ENCODE data around the gene FYCO1.
A peak's percentile ranks its signal among the peaks of the same experiment; 100 is the strongest.

FYCO1 gene

GRCh38 chr3:45932112-45932511, 63.5 kb downstream of the FYCO1 start:
- no peaks in the 10 kb centered on the region for H3K27me3 ChIP-seq (ENCODE audit: insufficient read depth, low read depth, severe bottlenecking)
- no peak for DNase-seq
- peaks cover 100% of the 10 kb centered on the region for H3K36me3 ChIP-seq
- no peak overlapping the region for H3K27ac ChIP-seq
- no peak for TF ChIP-seq CTCF (IDR thresholded peaks at IDR 0.05; ENCODE audit: low read depth, low read length)
- H3K9me3 ChIP-seq (ENCODE audit: severe bottlenecking), result no peaks in the 10 kb centered on the region
- H3K4me3 ChIP-seq (ENCODE audit: low read depth, low read length), result no peak overlapping the region

- H3K36me3 ChIP-seq, result peaks cover 97% of the 10 kb centered on the region
- no peak overlapping the region for H3K4me3 ChIP-seq (ENCODE audit: low read depth, low read length)
- TF ChIP-seq CTCF (IDR thresholded peaks at IDR 0.05; ENCODE audit: low read depth, low read length), result no peak
- H3K27me3 ChIP-seq (ENCODE audit: insufficient read depth, low read depth, severe bottlenecking), result no peaks in the 10 kb centered on the region
- no peak for DNase-seq
- no peak overlapping the region for H3K27ac ChIP-seq
- no peaks in the 10 kb centered on the region for H3K9me3 ChIP-seq (ENCODE audit: severe bottlenecking)
Observed at GRCh38 chr3:45931496-45931895, 64.1 kb downstream of the FYCO1 start.

GRCh38 chr3:45929042-45929679, 66.5 kb downstream of the FYCO1 start:
- H3K9me3 ChIP-seq (ENCODE audit: severe bottlenecking), result no peaks in the 10 kb centered on the region
- H3K36me3 ChIP-seq, result peaks cover 85% of the 10 kb centered on the region
- peak; percentile 41 for DNase-seq
- H3K27me3 ChIP-seq (ENCODE audit: insufficient read depth, low read depth, severe bottlenecking), result no peaks in the 10 kb centered on the region
- peak; percentile 83 for TF ChIP-seq CTCF (IDR thresholded peaks at IDR 0.05; ENCODE audit: low read depth, low read length)
- H3K4me3 ChIP-seq (ENCODE audit: low read depth, low read length), result no peak overlapping the region
- H3K27ac ChIP-seq, result no peak overlapping the region

GRCh38 chr3:45927881-45928280, 67.7 kb downstream of the FYCO1 start:
- H3K4me3 ChIP-seq (ENCODE audit: low read depth, low read length), result no peak overlapping the region
- H3K9me3 ChIP-seq (ENCODE audit: severe bottlenecking), result no peaks in the 10 kb centered on the region
- no peaks in the 10 kb centered on the region for H3K27me3 ChIP-seq (ENCODE audit: insufficient read depth, low read depth, severe bottlenecking)
- TF ChIP-seq CTCF (IDR thresholded peaks at IDR 0.05; ENCODE audit: low read depth, low read length), result no peak
- peaks cover 85% of the 10 kb centered on the region for H3K36me3 ChIP-seq
- DNase-seq, result no peak
- H3K27ac ChIP-seq, result no peak overlapping the region

- no peak for DNase-seq
- Histone ChIP-seq H3K9me3 (ENCODE audit: severe bottlenecking) (no peaks in the 10 kb centered on the region), H3K4me3 (ENCODE audit: low read depth, low read length) (no peak overlapping the region), H3K36me3 (peaks cover 76% of the 10 kb centered on the region), H3K27me3 (ENCODE audit: insufficient read depth, low read depth, severe bottlenecking) (no peaks in the 10 kb centered on the region), H3K27ac (no peak overlapping the region)
- no peak for TF ChIP-seq CTCF (IDR thresholded peaks at IDR 0.05; ENCODE audit: low read depth, low read length)
Observed at GRCh38 chr3:45923755-45924154, 71.9 kb downstream of the FYCO1 start.

Data from WERI-Rb-1 (cell line).